ENCODE data around the gene IZUMO4. TPM values are rescaled to one million over a fixed set of nuclear protein-coding genes. Genes with fewer than 3 reads are reported as not detected.
"Not testable (repeated sequence)": the region's sequence is repeated elsewhere in the genome, so short reads cannot be mapped to it uniquely, and the experiment has no call there.

The IZUMO4 gene
- total and polyA plus RNA-seq, 2 donors (not counting 1 experiment from before 2014, with no cell fraction given): 34.8 to 93.9 TPM

- POLR2A ChIA-PET: interaction anchor here (0.5 to 10.2 kb wide), 22 partner anchors 8 to 1180 kb away, joined by 3 to 123 read pairs (median 4); partner anchors contain the start of genes AP3D1, IZUMO4, MKNK2 and MOB3A
- peaks cover 76% of the 10 kb centered on the region for H3K4me1 Mint-ChIP-seq
- H3K4me3 Mint-ChIP-seq: peak overlapping the region; percentile 90
- Histone ChIP-seq H4K20me1 (ENCODE audit: control insufficient read depth, insufficient read depth, low read length, poor library complexity, severe bottlenecking) (peaks cover 23% of the 10 kb centered on the region), H3K4me3 (ENCODE audit: control extremely low read depth in 1 of 5, extremely low read depth in 1 of 5, insufficient read depth in 1 of 5, low read depth in 2 of 5, low read length in 4 of 5) (peak overlapping the region in 4 of 5 experiments; percentile 11 to 47 (median 14)), H3K9ac (ENCODE audit: low read length) (peak overlapping the region; percentile 71), H3K27ac (ENCODE audit: low read length in 2 of 2) (peak overlapping the region; percentile 96 to 99), H3K36me3 (replicated peaks in 1 of 2; ENCODE audit: control extremely low read depth in 1 of 2, control insufficient read depth in 1 of 2, extremely low read depth in 1 of 2, insufficient read depth in 2 of 2, low read length in 1 of 2) (peaks cover 0 to 12% of the 10 kb centered on the region in 2 experiments), H3K79me2 (ENCODE audit: control insufficient read depth, insufficient read depth, low read length) (peaks cover 44% of the 10 kb centered on the region), H3K4me2 (replicated peaks; ENCODE audit: low read depth, low read length, poor library complexity, severe bottlenecking) (peak overlapping the region; percentile 95), H3K4me1 (ENCODE audit: control insufficient read depth in 2 of 2, insufficient read depth in 2 of 2, low read length in 2 of 2) (peaks cover 70 to 81% of the 10 kb centered on the region in 2 donors)
- H3K27me3 Mint-ChIP-seq; H3K9me3 ChIP-seq (ENCODE audit: control extremely low read depth in 1 of 3, control insufficient read depth in 2 of 3, insufficient read depth in 1 of 3, low read length in 2 of 3); H3K27me3 ChIP-seq (replicated peaks in 1 of 4; ENCODE audit: control extremely low read depth in 1 of 4, control insufficient read depth in 3 of 4, insufficient read depth in 4 of 4, low read length in 3 of 4); H2AFZ ChIP-seq (ENCODE audit: insufficient read depth, low read depth, low read length, poor library complexity, severe bottlenecking); H3K9me3 Mint-ChIP-seq (ENCODE audit: insufficient read depth): not testable (repeated sequence)
- H3K27ac Mint-ChIP-seq: peak overlapping the region; percentile 100
- intact Hi-C loops (cut with micrococcal nuclease): loop anchor here (1.0 to 10.0 kb wide), 2 partner anchors 9 to 538 kb away; partner anchors contain the start of genes IZUMO4 and MOB3A
- DNase-seq (peak; percentile 81), ATAC-seq (ENCODE audit: low read depth) (peak; percentile 0)
- CTCF ChIA-PET: interaction anchor here (0.9 to 6.5 kb wide), 9 partner anchors 7 to 44 kb away, joined by 3 to 54 read pairs (median 10); partner anchors contain the start of gene MOB3A
- WGBS (ENCODE audit: insufficient coverage): 16% methylated on average over 10 of the region's 13 CpGs
These were observed 9.8 kb upstream of the IZUMO4 start for GRCh38 chr19:2086695-2087620.

GRCh38 chr19:2087621-2088100 lies 9.1 kb upstream of the IZUMO4 start:
- TF ChIP-seq EZH2 (IDR thresholded peaks at IDR 0.05; ENCODE audit: borderline replicate concordance, insufficient read depth, low read depth, low read length, poor library complexity, severe bottlenecking) (no peak), CTCF (IDR thresholded peaks at IDR 0.05) (peak; percentile 61)
- Histone ChIP-seq H3K9me3 (ENCODE audit: control extremely low read depth in 1 of 3, control insufficient read depth in 2 of 3, insufficient read depth in 1 of 3, low read length in 2 of 3) (peaks cover 0 to 13% (median 0%) of the 10 kb centered on the region in 3 donors), H3K4me3 (ENCODE audit: control extremely low read depth in 1 of 5, extremely low read depth in 1 of 5, insufficient read depth in 1 of 5, low read depth in 2 of 5, low read length in 4 of 5) (peak overlapping the region in 3 of 5 experiments; percentile 17 to 34 (median 18)), H3K27ac (ENCODE audit: low read length in 2 of 2) (peak overlapping the region; percentile 96 to 99), H3K4me2 (replicated peaks; ENCODE audit: low read depth, low read length, poor library complexity, severe bottlenecking) (peak overlapping the region; percentile 95), H3K79me2 (ENCODE audit: control insufficient read depth, insufficient read depth, low read length) (peaks cover 44% of the 10 kb centered on the region), H3K36me3 (replicated peaks in 1 of 2; ENCODE audit: control extremely low read depth in 1 of 2, control insufficient read depth in 1 of 2, extremely low read depth in 1 of 2, insufficient read depth in 2 of 2, low read length in 1 of 2) (peaks cover 0 to 6% of the 10 kb centered on the region in 2 experiments), H3K9ac (ENCODE audit: low read length) (peak overlapping the region; percentile 71), H3K27me3 (replicated peaks in 1 of 4; ENCODE audit: control extremely low read depth in 1 of 4, control insufficient read depth in 3 of 4, insufficient read depth in 4 of 4, low read length in 3 of 4) (no peaks in the 10 kb centered on the region), H3K4me1 (ENCODE audit: control insufficient read depth in 2 of 2, insufficient read depth in 2 of 2, low read length in 2 of 2) (peaks cover 70 to 81% of the 10 kb centered on the region in 2 donors), H2AFZ (ENCODE audit: insufficient read depth, low read depth, low read length, poor library complexity, severe bottlenecking) (no peak overlapping the region), H4K20me1 (ENCODE audit: control insufficient read depth, insufficient read depth, low read length, poor library complexity, severe bottlenecking) (peaks cover 16% of the 10 kb centered on the region)
- Mint-ChIP-seq H3K4me1 (peaks cover 74% of the 10 kb centered on the region), H3K4me3 (peak overlapping the region; percentile 90), H3K27ac (peak overlapping the region; percentile 100), H3K9me3 (ENCODE audit: insufficient read depth) (no peaks in the 10 kb centered on the region), H3K27me3 (no peaks in the 10 kb centered on the region)
- ChIA-PET POLR2A (interaction anchor here (0.5 to 10.2 kb wide), 24 partner anchors 7 to 698 kb away, joined by 3 to 123 read pairs (median 4); partner anchors contain the start of genes AP3D1, IZUMO4, MKNK2 and MOB3A), CTCF (interaction anchor here (0.8 to 6.5 kb wide), 10 partner anchors 6 to 45 kb away, joined by 3 to 54 read pairs (median 9); partner anchors contain the start of gene MOB3A)
- peak; percentile 20 for ATAC-seq (ENCODE audit: low read depth)
- WGBS (ENCODE audit: insufficient coverage): 4% methylated on average over 14 of the region's 14 CpGs
- intact Hi-C loops (cut with micrococcal nuclease): loop anchor here (1.0 to 10.0 kb wide), 2 partner anchors 9 to 537 kb away; partner anchors contain the start of genes IZUMO4 and MOB3A
- peak; percentile 92 for DNase-seq

Measured in B cell (primary cell).